ENCODE results near the gene ZNF446.
"Not testable (repeated sequence)": the region's sequence is repeated elsewhere in the genome, so short reads cannot be mapped to it uniquely, and the experiment has no call there.

Gene ZNF446

GRCh38 chr19:58499021-58499927 lies 23.1 kb downstream of the ZNF446 start:
- peak overlapping the region; percentile 89 for H3K27ac Mint-ChIP-seq
- intact Hi-C loops (cut with micrococcal nuclease), result loop anchor here (1.0 kb wide), 3 partner anchors 33 to 98 kb away; partner anchors contain the start of gene ZNF324B
- peak overlapping the region; percentile 79 for H3K4me3 Mint-ChIP-seq
- peaks cover 7% of the 10 kb centered on the region for H3K36me3 Mint-ChIP-seq (ENCODE audit: low read depth)
- H3K27me3 Mint-ChIP-seq, result peaks cover 15% of the 10 kb centered on the region
- peaks cover 18% of the 10 kb centered on the region for H3K4me1 Mint-ChIP-seq (ENCODE audit: low read depth)
- H3K9me3 Mint-ChIP-seq, result peaks cover 25% of the 10 kb centered on the region

GRCh38 chr19:58500242-58500641 lies 24.1 kb downstream of the ZNF446 start:
- peak overlapping the region; percentile 89 for H3K27ac Mint-ChIP-seq
- no peak overlapping the region for H3K4me3 Mint-ChIP-seq
- peaks cover 15% of the 10 kb centered on the region for H3K27me3 Mint-ChIP-seq
- H3K36me3 Mint-ChIP-seq (ENCODE audit: low read depth), result peaks cover 7% of the 10 kb centered on the region
- peaks cover 25% of the 10 kb centered on the region for H3K9me3 Mint-ChIP-seq
- intact Hi-C loops (cut with micrococcal nuclease), result no loop called here
- H3K4me1 Mint-ChIP-seq (ENCODE audit: low read depth), result peaks cover 18% of the 10 kb centered on the region

- H3K4me1 Mint-ChIP-seq (ENCODE audit: low read depth); H3K4me3 Mint-ChIP-seq; H3K27me3 Mint-ChIP-seq; H3K27ac Mint-ChIP-seq; intact Hi-C loops (cut with micrococcal nuclease): not testable (repeated sequence)
- Mint-ChIP-seq H3K36me3 (ENCODE audit: low read depth) (peaks cover 14% of the 10 kb centered on the region), H3K9me3 (peaks cover 14% of the 10 kb centered on the region)
These were observed 31.6 kb downstream of the ZNF446 start for GRCh38 chr19:58507602-58508223.

- Mint-ChIP-seq H3K9me3 (peaks cover 12% of the 10 kb centered on the region), H3K4me1 (ENCODE audit: low read depth) (peaks cover 13% of the 10 kb centered on the region), H3K27ac (no peak overlapping the region), H3K36me3 (ENCODE audit: low read depth) (peaks cover 24% of the 10 kb centered on the region), H3K4me3 (no peak overlapping the region), H3K27me3 (no peaks in the 10 kb centered on the region)
- intact Hi-C loops (cut with micrococcal nuclease), result no loop called here
These were observed 33.6 kb downstream of the ZNF446 start for GRCh38 chr19:58509731-58510083.

- no peak overlapping the region for H3K27ac Mint-ChIP-seq
- intact Hi-C loops (cut with micrococcal nuclease), result no loop called here
- H3K9me3 Mint-ChIP-seq, result peaks cover 12% of the 10 kb centered on the region
- H3K36me3 Mint-ChIP-seq (ENCODE audit: low read depth), result peaks cover 27% of the 10 kb centered on the region
- H3K27me3 Mint-ChIP-seq, result no peaks in the 10 kb centered on the region
- H3K4me1 Mint-ChIP-seq (ENCODE audit: low read depth), result peaks cover 19% of the 10 kb centered on the region
- no peak overlapping the region for H3K4me3 Mint-ChIP-seq
These were observed 34.1 kb downstream of the ZNF446 start for GRCh38 chr19:58510084-58510862.

- Mint-ChIP-seq H3K9me3 (peaks cover 12% of the 10 kb centered on the region), H3K27me3 (no peaks in the 10 kb centered on the region), H3K4me1 (ENCODE audit: low read depth) (peaks cover 32% of the 10 kb centered on the region), H3K36me3 (ENCODE audit: low read depth) (peaks cover 40% of the 10 kb centered on the region), H3K27ac (no peak within 1 kb of the TSS), H3K4me3 (no peak within 1 kb of the TSS)
- intact Hi-C loops (cut with micrococcal nuclease), result no loop called here
These were observed 35.4 kb downstream of the ZNF446 start, which contains the start of gene SLC27A5 for GRCh38 chr19:58511353-58512208. Gene SLC27A5, minus strand, starts transcription at chr19:58511992. Its CDS starts 37 bp downstream, at chr19:58511955.

- peaks cover 1% of the 10 kb centered on the region for H3K9me3 Mint-ChIP-seq
- peaks cover 45% of the 10 kb centered on the region for H3K4me1 Mint-ChIP-seq (ENCODE audit: low read depth)
- peak overlapping the region; percentile 75 for H3K4me3 Mint-ChIP-seq
- no peaks in the 10 kb centered on the region for H3K27me3 Mint-ChIP-seq
- H3K27ac Mint-ChIP-seq, result peak overlapping the region; percentile 82
- intact Hi-C loops (cut with micrococcal nuclease), result no loop called here
- peaks cover 51% of the 10 kb centered on the region for H3K36me3 Mint-ChIP-seq (ENCODE audit: low read depth)
These were observed 37.1 kb downstream of the ZNF446 start for GRCh38 chr19:58513213-58513693.

GRCh38 chr19:58513694-58514563 lies 37.8 kb downstream of the ZNF446 start:
- Mint-ChIP-seq H3K9me3 (no peaks in the 10 kb centered on the region), H3K4me3 (peak overlapping the region; percentile 75), H3K36me3 (ENCODE audit: low read depth) (peaks cover 56% of the 10 kb centered on the region), H3K27ac (peak overlapping the region; percentile 82), H3K4me1 (ENCODE audit: low read depth) (peaks cover 52% of the 10 kb centered on the region), H3K27me3 (no peaks in the 10 kb centered on the region)
- intact Hi-C loops (cut with micrococcal nuclease), result no loop called here

GRCh38 chr19:58514564-58515022 lies 38.4 kb downstream of the ZNF446 start:
- peak overlapping the region; percentile 75 for H3K4me3 Mint-ChIP-seq
- H3K4me1 Mint-ChIP-seq (ENCODE audit: low read depth), result peaks cover 55% of the 10 kb centered on the region

GRCh38 chr19:58515259-58515658 lies 39.1 kb downstream of the ZNF446 start:
- peak overlapping the region; percentile 61 for H3K27ac Mint-ChIP-seq
- peaks cover 66% of the 10 kb centered on the region for H3K36me3 Mint-ChIP-seq (ENCODE audit: low read depth)
- no peaks in the 10 kb centered on the region for H3K27me3 Mint-ChIP-seq
- no peak overlapping the region for H3K4me3 Mint-ChIP-seq
- peaks cover 61% of the 10 kb centered on the region for H3K4me1 Mint-ChIP-seq (ENCODE audit: low read depth)
- H3K9me3 Mint-ChIP-seq, result no peaks in the 10 kb centered on the region
- intact Hi-C loops (cut with micrococcal nuclease), result no loop called here

More at GRCh38 chr19:58514564-58515022, 38.4 kb downstream of the ZNF446 start:
- Mint-ChIP-seq H3K36me3 (ENCODE audit: low read depth) (peaks cover 62% of the 10 kb centered on the region), H3K9me3 (no peaks in the 10 kb centered on the region), H3K27ac (peak overlapping the region; percentile 82), H3K27me3 (no peaks in the 10 kb centered on the region)
- intact Hi-C loops (cut with micrococcal nuclease), result no loop called here

GRCh38 chr19:58516246-58516836 lies 40.2 kb downstream of the ZNF446 start:
- Mint-ChIP-seq H3K4me3 (no peak overlapping the region), H3K36me3 (ENCODE audit: low read depth) (peaks cover 60% of the 10 kb centered on the region), H3K9me3 (no peaks in the 10 kb centered on the region), H3K27me3 (no peaks in the 10 kb centered on the region), H3K27ac (no peak overlapping the region), H3K4me1 (ENCODE audit: low read depth) (peaks cover 66% of the 10 kb centered on the region)
- intact Hi-C loops (cut with micrococcal nuclease), result no loop called here

Data from dendritic cell treated with granulocyte-macrophage colony-stimulating factor and Interleukin-4, amounts not matched to agents 40 ng/mL and 50 ng/mL, for 4 days (primary cell).